HG03175 (cell line): ENCODE measurements around the gene CFAP97.

Source experiments
- ATAC-seq: cut with Tn5 transposase; IDR thresholded peaks from one replicate; pipeline ENCODE4 v1.9.1; 2021; ENCODE audit warnings: mild to moderate bottlenecking, moderate library complexity; ENCODE audit not compliant: unreplicated experiment

Gene CFAP97

DNA sequence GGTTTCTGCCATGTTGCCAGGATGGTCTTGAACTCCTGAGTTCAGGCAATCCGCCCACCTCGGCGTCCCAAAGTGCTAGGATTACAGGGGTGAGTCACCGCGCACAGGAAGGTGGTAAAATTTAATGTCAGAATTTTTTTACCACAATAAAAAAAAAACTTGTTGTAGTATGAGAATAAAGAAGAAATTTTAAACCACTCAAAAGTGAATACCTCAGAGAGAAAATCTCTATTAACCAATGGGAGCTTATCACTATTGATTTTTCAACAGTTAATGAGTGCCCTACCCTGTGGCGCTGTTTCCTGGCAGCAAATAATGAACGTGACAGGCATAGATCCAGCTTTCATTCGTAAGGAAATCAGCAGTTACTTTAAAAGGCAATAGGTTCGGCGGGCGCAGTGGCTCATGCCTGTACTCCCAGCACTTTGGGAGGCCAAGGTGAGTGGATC is 93.4 kb downstream of the CFAP97 start:
- no peak for ATAC-seq

DNA sequence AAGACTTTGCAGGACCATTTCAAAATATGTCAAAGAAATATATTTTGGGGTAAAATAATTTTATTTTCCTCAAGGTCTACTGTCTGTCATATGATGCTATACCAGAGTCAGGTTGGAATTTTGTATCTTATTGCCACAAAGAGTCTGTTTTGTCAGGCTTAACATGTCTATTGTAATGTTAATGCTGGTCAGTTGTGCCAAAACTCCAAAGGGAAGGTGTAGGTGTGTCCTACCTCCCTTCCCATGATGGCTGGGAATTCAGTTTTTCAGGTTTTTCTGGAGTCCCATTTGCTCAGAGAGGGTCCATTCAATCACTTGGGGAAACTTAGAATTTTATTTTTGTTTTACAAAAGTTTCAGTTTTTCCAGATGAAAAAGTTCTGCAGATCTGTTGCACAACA is 94.1 kb downstream of the CFAP97 start:
- ATAC-seq = no peak
